IMR-90 (cell line): Measurements from ENCODE around the gene GPR89B.

Experiments used
- CHD1 ChIP-seq: IDR thresholded peaks from 2 replicates; pipeline ENCODE4 v1.6.1; 2012; ENCODE audit warnings: low read depth, low read length, improper control_type of control experiment
- POLR2A ChIP-seq: IDR thresholded peaks from 2 replicates; pipeline ENCODE4 v1.6.1; 2012; ENCODE audit warnings: mild to moderate bottlenecking, low read depth, low read length
- RAD21 ChIP-seq: IDR thresholded peaks from 2 replicates; pipeline ENCODE4 v1.6.1; 2012; ENCODE audit warnings: low read length, improper control_type of control experiment
- SMC3 ChIP-seq: fragments of 150-350 bp; IDR thresholded peaks from 2 replicates; pipeline ENCODE4 v1.6.1; 2016; ENCODE audit warnings: low read depth, mild to moderate bottlenecking, antibody characterized with exemption, low read length, moderate library complexity
- USF2 ChIP-seq: fragments of 150-350 bp; IDR thresholded peaks from 2 replicates; pipeline ENCODE4 v1.6.1; 2017; ENCODE audit warnings: mild to moderate bottlenecking, antibody characterized with exemption, low read length, low read depth
- TF ChIP-seq, protein P1 (sequence below): conservative IDR thresholded peaks from 2 replicates; pipeline ENCODE4 v1.5.1; 2012; ENCODE audit warnings: mild to moderate bottlenecking, low read depth, low read length, improper control_type of control experiment
- TF ChIP-seq, protein P2 (sequence below): fragments of 150-350 bp; IDR thresholded peaks from 2 replicates; pipeline ENCODE4 v1.6.1; 2016; ENCODE audit warnings: low read depth, mild to moderate bottlenecking, low read length, moderate library complexity, borderline replicate concordance

DNA sequence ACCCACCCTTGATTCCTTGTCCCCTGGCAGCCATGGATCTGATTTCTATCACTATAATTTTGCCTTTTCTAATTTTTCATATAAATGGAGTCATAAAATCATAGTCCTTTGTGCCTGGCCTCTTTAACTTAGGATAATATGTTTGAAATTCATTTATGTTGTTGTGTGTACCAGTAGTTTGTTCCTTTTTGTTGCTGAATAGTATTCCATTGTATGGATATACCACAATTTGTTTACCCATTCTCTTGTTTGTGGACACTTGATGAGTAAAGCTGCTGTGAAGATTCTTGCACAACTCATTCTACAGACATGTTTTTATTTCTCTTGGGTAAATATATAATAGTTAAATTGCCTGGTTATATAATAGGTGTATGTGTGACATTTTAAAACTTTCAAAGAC is 48.3 kb upstream of the GPR89B start:
- TF ChIP-seq, protein P1, sequence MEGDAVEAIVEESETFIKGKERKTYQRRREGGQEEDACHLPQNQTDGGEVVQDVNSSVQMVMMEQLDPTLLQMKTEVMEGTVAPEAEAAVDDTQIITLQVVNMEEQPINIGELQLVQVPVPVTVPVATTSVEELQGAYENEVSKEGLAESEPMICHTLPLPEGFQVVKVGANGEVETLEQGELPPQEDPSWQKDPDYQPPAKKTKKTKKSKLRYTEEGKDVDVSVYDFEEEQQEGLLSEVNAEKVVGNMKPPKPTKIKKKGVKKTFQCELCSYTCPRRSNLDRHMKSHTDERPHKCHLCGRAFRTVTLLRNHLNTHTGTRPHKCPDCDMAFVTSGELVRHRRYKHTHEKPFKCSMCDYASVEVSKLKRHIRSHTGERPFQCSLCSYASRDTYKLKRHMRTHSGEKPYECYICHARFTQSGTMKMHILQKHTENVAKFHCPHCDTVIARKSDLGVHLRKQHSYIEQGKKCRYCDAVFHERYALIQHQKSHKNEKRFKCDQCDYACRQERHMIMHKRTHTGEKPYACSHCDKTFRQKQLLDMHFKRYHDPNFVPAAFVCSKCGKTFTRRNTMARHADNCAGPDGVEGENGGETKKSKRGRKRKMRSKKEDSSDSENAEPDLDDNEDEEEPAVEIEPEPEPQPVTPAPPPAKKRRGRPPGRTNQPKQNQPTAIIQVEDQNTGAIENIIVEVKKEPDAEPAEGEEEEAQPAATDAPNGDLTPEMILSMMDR: no peak
- no peak for TF ChIP-seq POLR2A
- TF ChIP-seq SMC3: no peak
- TF ChIP-seq USF2: no peak
- TF ChIP-seq CHD1: no peak
- TF ChIP-seq, protein P2, sequence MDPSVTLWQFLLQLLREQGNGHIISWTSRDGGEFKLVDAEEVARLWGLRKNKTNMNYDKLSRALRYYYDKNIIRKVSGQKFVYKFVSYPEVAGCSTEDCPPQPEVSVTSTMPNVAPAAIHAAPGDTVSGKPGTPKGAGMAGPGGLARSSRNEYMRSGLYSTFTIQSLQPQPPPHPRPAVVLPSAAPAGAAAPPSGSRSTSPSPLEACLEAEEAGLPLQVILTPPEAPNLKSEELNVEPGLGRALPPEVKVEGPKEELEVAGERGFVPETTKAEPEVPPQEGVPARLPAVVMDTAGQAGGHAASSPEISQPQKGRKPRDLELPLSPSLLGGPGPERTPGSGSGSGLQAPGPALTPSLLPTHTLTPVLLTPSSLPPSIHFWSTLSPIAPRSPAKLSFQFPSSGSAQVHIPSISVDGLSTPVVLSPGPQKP: no peak
- no peak for TF ChIP-seq RAD21
